ENCODE data around the gene VOPP1.
"Not testable (repeated sequence)": the region's sequence is repeated elsewhere in the genome, so short reads cannot be mapped to it uniquely, and the experiment has no call there.

Gene VOPP1

GRCh38 chr7:55512635-55513191 is 59.6 kb downstream of the VOPP1 start:
- in situ Hi-C loops (cut with MboI; ENCODE audit: low sequenced_read_pairs) = no loop called here

DNA sequence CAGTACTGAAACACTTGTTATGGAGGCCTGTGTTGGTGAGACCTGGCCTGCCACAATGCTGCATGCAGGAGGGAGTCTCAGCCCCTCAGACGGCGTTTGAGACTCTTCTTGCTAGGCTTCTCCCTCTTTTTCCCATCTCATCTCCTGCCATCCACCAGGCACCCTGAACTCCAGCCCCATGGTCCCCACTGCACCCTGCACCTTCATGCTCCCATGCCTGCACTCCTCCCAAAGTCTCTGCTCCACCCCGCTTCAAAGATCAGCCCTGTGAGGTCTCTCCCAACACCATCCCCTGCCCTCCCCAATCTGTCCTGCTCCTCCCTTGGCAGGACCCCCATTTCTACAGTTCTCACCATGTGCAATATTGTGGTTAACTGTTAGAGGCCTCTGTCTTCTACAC is 61.7 kb downstream of the VOPP1 start:
- in situ Hi-C loops (cut with MboI; ENCODE audit: low sequenced_read_pairs) = no loop called here

GRCh38 chr7:55510206-55510605 is 62.1 kb downstream of the VOPP1 start:
- in situ Hi-C loops (cut with MboI; ENCODE audit: low sequenced_read_pairs) = not testable (repeated sequence)

DNA sequence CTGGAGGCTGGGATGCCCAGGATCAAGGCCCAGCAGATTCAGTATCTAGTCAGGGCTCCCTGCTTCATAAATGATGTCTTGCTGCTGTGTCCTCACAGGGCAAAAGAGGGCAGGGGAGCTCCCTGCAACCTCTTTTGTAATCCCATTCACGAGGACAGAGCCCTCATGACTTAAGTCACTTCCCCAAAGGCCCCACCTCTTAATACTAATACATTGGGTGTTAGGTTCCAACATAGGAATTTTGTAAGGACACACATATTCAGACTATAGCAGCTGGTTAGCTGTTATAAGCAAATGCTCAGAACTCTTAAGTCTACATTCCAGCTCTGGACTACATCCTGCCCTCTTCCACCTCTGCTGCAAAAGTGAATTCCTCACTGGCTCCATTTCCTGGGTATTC is 63.0 kb downstream of the VOPP1 start:
- in situ Hi-C loops (cut with MboI; ENCODE audit: low sequenced_read_pairs) = no loop called here

DNA sequence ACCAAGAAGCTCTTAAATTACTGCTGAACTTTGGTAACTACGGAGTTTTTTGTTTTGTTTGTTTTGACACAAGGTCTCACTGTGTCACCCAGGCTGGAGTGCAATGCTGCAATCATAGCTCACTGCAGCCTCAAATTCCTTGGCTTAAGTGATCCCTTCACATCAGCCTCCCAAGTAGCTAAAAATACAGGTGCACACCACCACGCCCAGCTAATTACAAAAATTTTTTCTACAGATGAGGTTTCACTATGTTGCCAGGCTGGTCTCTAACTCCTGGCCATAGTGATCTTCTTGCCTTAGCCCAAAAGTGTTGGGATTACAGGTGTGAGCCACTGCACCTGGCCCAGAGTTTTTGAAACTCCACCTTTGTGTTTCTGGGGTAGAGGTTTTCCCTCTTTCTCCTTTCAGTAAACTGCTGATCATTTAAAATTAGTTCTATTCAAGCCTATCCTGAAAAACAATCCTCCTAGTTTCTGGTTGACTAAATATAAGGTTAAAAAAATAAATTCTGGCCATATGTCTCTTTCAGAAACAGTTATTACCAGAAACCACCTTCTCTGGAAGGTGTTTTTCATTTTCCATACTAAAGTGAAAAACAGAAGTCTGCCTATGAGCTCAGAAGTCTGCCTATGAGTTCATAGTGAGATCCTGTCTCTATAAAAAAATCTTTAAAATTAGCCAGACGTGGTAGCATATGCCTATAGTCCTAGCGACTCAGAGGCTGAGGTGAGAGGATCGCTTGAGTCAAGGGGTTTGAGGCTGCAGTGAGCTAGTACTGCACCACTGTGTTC is 63.9 kb downstream of the VOPP1 start:
- in situ Hi-C loops (cut with MboI; ENCODE audit: low sequenced_read_pairs) = no loop called here

DNA sequence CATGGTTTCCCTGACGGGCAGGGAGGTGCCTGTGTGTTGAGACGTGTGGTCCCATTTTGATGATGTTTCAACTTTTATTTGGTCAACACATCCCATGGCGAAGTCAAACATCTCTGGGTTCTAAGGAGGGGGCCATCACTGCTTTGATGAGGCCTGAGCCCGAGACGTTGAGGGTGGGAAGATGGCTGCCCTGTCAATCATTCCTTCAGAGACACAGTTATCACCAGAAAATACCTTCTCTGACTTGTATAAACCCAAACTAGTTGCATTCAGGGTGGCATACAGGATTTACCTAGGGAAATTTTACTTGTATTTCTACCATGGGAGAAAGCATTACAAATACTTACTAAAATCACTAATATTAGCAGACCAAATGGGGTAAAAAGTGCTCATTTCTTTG is 64.6 kb downstream of the VOPP1 start:
- in situ Hi-C loops (cut with MboI; ENCODE audit: low sequenced_read_pairs) = no loop called here

DNA sequence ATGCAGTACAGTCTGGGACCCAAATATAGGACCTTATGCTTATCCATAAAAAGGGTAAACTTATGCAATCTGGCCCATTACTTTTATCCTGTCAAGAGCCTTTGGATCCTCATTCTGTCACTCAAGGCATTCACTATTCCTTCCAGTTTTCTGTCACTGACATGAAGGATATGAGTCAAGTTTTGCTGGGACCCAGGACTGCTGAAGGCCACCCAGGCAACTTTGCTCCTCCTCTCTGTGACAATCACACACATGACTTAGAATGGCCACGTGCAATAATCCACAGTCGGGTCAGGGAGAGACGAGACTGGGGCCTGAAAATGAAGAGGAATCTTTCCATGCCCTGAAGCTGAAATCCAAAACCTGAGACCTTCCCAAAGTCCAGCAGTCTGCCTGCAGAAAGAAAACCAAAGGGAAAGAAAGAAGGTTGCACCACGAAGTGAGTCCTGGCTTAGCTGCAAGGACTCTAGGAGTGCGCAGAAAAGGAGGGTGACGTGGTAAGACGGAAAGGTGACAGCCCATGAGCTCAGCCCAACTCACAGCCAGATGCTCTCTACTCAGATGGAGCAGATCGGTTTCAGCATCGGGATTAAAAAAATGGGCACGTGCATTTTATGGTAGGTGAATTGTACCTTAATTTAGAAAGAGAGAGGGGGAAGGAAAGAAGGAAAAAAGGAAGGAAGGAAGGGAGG is 67.2 kb downstream of the VOPP1 start:
- in situ Hi-C loops (cut with MboI; ENCODE audit: low sequenced_read_pairs) = no loop called here

GRCh38 chr7:55504093-55504859 is 68.0 kb downstream of the VOPP1 start:
- in situ Hi-C loops (cut with MboI; ENCODE audit: low sequenced_read_pairs) = no loop called here

- in situ Hi-C loops (cut with MboI; ENCODE audit: low sequenced_read_pairs) = no loop called here
Observed at GRCh38 chr7:55502858-55503440, 69.4 kb downstream of the VOPP1 start.

DNA sequence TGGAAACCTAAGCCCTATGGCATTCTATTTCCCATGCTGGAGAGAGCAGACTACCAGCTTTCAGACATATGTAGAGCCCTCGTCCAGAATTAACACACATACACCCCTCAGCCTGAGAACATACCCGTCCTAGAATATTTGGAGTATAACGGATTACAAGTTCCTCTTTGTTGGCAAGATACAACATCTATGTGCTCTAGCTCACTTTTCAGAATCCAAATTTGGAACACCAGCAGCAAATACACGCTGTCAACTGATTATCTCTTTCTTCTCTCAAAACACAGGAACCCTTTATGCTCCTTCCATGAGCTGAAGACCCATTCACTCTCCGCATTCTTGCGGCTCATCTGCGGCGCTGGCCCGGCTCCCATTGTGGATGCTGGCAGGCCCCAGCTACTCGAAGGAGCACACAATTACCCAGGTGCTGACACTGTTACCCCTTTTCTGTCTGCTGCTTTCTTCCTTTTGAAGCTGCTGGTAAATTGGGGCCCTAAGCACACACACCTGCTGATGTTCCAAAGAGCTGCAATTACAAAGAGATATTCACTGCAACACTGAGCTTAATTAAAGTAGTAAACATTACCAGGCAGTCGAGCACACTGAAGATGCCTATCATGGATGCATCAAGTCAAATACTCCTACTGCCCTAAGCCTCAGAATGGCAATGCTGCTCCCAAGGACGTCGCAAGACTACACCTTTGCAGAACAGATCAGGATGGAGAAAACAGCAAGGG is 70.0 kb downstream of the VOPP1 start:
- in situ Hi-C loops (cut with MboI; ENCODE audit: low sequenced_read_pairs) = no loop called here

GRCh38 chr7:55501611-55502010 is 70.7 kb downstream of the VOPP1 start:
- in situ Hi-C loops (cut with MboI; ENCODE audit: low sequenced_read_pairs) = no loop called here

DNA sequence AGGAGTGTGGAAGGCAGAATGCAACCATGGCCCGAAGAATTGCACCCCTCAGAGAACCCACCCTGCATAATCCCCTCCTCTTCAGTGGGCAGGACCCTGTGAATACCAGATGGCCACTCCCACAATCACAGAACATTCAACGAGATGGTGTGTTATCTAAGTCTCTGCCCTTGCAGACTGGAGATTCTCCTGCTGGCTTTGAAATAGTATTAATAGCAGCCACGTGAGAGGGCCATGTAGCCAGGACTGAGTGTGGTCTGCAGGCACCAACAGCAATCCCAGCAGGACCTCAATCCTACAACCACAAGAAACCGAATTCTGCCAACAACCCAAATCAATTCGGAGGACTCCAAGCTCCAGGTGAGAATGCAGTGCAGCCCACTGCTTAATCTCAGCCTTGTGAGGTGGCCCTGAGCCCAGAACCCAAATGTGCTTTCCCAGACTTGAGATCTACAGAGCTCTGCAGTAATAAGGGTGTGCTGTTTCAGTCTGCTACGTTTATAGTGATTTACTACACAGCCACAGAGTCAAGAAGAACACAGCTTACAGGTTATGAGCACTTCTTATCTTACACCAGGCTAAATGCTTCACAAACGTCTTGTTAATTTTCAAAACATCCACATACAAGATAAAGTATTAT is 72.1 kb downstream of the VOPP1 start:
- in situ Hi-C loops (cut with MboI; ENCODE audit: low sequenced_read_pairs) = no loop called here

DNA sequence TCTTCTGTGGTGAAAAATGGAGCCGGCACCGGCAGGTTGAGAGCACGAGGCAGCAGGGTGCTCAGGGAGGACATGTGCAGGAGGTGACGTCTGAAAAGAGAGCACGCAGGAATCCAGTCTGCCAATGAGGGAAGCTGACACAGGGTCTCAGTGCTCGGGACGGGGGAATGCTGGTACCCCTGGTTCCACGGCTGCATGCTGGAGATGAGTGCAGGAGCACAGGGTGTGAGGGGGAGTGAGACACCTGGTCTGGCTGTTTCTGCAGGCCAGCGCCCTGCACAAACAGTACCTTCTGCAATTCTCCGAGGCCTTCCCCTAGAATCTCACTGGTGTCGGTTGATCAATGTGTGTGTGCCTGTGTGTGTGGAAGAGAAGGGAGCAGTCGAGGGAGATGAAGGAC is 72.7 kb downstream of the VOPP1 start:
- in situ Hi-C loops (cut with MboI; ENCODE audit: low sequenced_read_pairs) = no loop called here

- in situ Hi-C loops (cut with MboI; ENCODE audit: low sequenced_read_pairs) = no loop called here
Observed at GRCh38 chr7:55498770-55499169, 73.5 kb downstream of the VOPP1 start.

- in situ Hi-C loops (cut with MboI; ENCODE audit: low sequenced_read_pairs) = no loop called here
Observed at GRCh38 chr7:55498142-55498541, 74.2 kb downstream of the VOPP1 start.

- in situ Hi-C loops (cut with MboI; ENCODE audit: low sequenced_read_pairs) = no loop called here
Observed at GRCh38 chr7:55497521-55497920, 74.8 kb downstream of the VOPP1 start.

DNA sequence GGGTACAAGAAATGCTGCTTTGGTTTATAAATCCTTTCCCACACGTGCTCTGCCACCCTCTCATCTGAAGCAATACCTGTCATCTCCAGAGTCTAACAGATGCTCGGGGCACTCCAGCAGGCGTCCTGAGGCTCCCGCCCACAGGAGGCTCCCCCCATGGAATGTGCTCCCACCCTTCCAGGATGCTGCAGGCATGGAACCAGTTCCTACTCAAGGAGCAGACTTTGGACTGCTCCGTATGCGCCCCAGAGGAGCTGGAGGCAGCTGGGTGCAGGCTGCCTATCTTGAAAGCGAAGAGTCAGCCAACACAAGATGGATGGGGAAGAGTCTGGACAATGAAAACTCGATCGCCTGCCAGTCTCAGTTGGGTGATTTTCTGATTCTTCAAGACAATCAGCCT is 75.4 kb downstream of the VOPP1 start:
- in situ Hi-C loops (cut with MboI; ENCODE audit: low sequenced_read_pairs) = no loop called here

GRCh38 chr7:55494951-55495350 is 77.4 kb downstream of the VOPP1 start:
- in situ Hi-C loops (cut with MboI; ENCODE audit: low sequenced_read_pairs) = no loop called here

- in situ Hi-C loops (cut with MboI; ENCODE audit: low sequenced_read_pairs) = no loop called here
Observed at GRCh38 chr7:55493408-55493807, 78.9 kb downstream of the VOPP1 start.

- in situ Hi-C loops (cut with MboI; ENCODE audit: low sequenced_read_pairs) = no loop called here
Observed at GRCh38 chr7:55491346-55491745, 81.0 kb downstream of the VOPP1 start.
